Lung (tissue), 12 donors: ENCODE data around the gene DTX4. TPM values are rescaled to one million over a fixed set of nuclear protein-coding genes. Genes with fewer than 3 reads are reported as not detected.

Experiments
- ATAC-seq: fragments of 200-7000 bp; cut with Tn5 transposase; one replicate; pipeline ENCODE4 v1.9.1; 2020; ENCODE audit warnings: moderate number of reproducible peaks; ENCODE audit not compliant: insufficient read depth, low FRiP score
- DNase-seq, 3 donors: peaks; one replicate each; pipeline ENCODE4 v3.0.0-alpha.2; 2013 to 2017
- H3K27ac ChIP-seq, 2 donors: one replicate each; pipeline ENCODE4 v1.5.1; 2013; ENCODE audit warnings: mild to moderate bottlenecking in 2 of 2, moderate library complexity in 2 of 2, control low read depth in 1 of 2, inconsistent platforms in 1 of 2, low read depth in 1 of 2, low read length in 1 of 2
- H3K27me3 ChIP-seq, 3 donors: one replicate each; pipeline ENCODE4 v1.5.1; 2013; ENCODE audit warnings: low read length in 2 of 3; ENCODE audit not compliant: control insufficient read depth in 3 of 3, insufficient read depth in 3 of 3
- H3K36me3 ChIP-seq, 4 donors: one replicate each; pipeline ENCODE4 v1.5.1; 2013; ENCODE audit warnings: low read length in 4 of 4, mild to moderate bottlenecking in 1 of 4, moderate library complexity in 1 of 4; ENCODE audit not compliant: control insufficient read depth in 4 of 4, insufficient read depth in 4 of 4
- H3K4me1 ChIP-seq, 5 donors: one replicate each; pipeline ENCODE4 v1.5.1; 2013; ENCODE audit warnings: low read length in 5 of 5, mild to moderate bottlenecking in 2 of 5, moderate library complexity in 1 of 5; ENCODE audit not compliant: control insufficient read depth in 5 of 5, insufficient read depth in 5 of 5
- H3K4me3 ChIP-seq: one replicate; pipeline ENCODE4 v1.5.1; 2013; ENCODE audit warnings: mild to moderate bottlenecking, control low read depth, moderate library complexity
- H3K9ac ChIP-seq, 2 donors: one replicate each; pipeline ENCODE4 v1.5.1; 2013; ENCODE audit warnings: low read length in 2 of 2, control low read depth in 1 of 2; ENCODE audit not compliant: insufficient read depth in 1 of 2
- H3K9me3 ChIP-seq, 4 donors: one replicate each; pipeline ENCODE4 v1.5.1; 2013; ENCODE audit warnings: low read length in 3 of 4, mild to moderate bottlenecking in 1 of 4, moderate library complexity in 1 of 4; ENCODE audit not compliant: control insufficient read depth in 4 of 4, insufficient read depth in 3 of 4
- WGBS, 2 donors: extraction: QIAGEN DNeasy Blood & Tissue Kit; methylation state at CpG; one replicate each; pipeline ENCODE4 v1.1.7; 2013; 5-methylcytosine and 5-hydroxymethylcytosine counted together
- polyA plus RNA-seq, 2 donors: library from polyadenylated mRNA; stranded (reverse); fragments of 200-250 nt; gene quantifications; one replicate each; pipeline ENCODE4 v1.2.1, GENCODE V29; 2013
- total RNA-seq, 2 donors: library from RNA; depleted of rRNA in 1 of 2; stranded (reverse); fragments of >200 nt in 1 of 2; gene quantifications; one replicate each; pipeline ENCODE4 v1.2.1, GENCODE V29; 2014 to 2021
- TF ChIP-seq, protein P1 (sequence below): IDR thresholded peaks from 2 replicates; pipeline ENCODE4 v1.5.1; 2012; ENCODE audit warnings: mild to moderate bottlenecking; ENCODE audit errors: control extremely low read depth, extremely low read depth
- donor health status: control.
- donor health status: control.
- donor health status: Bipolar disorder and iron deficiency.
- donor health status: healthy.
- donor health status: DM: yes; HTN: yes; CAD: no.

The DTX4 gene
- total and polyA plus RNA-seq, 4 donors: 14.7 to 51.6 (median 34.8) TPM

DNA sequence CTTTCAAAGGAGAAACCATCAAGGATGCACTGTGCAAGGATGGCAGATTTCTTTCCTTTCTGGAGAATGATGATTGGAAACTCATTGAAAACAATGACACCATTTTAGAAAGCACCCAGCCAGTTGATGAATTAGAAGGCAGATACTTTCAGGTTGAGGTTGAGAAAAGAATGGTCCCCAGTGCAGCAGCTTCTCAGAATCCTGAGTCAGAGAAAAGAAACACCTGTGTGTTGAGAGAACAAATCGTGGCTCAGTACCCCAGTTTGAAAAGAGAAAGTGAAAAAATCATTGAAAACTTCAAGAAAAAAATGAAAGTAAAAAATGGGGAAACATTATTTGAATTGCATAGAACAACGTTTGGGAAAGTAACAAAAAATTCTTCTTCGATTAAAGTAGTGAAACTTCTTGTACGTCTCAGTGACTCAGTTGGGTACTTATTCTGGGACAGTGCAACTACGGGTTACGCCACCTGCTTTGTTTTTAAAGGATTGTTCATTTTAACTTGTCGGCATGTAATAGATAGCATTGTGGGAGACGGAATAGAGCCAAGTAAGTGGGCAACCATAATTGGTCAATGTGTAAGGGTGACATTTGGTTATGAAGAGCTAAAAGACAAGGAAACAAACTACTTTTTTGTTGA lies 19.5 kb upstream of the DTX4 start:
- peaks cover 0 to 23% (median 11%) of the 10 kb centered on the region in 4 donors for H3K36me3 ChIP-seq
- no peak overlapping the region for H3K27ac ChIP-seq
- H3K27me3 ChIP-seq: no peaks in the 10 kb centered on the region
- DNase-seq: no peak
- peaks cover 0 to 4% (median 0%) of the 10 kb centered on the region in 5 donors for H3K4me1 ChIP-seq
- H3K9me3 ChIP-seq: no peaks in the 10 kb centered on the region
- WGBS, 2 donors: 81 to 88% methylated on average over 8 of the region's 8 CpGs
- no peak overlapping the region for H3K4me3 ChIP-seq
- TF ChIP-seq, protein P1, sequence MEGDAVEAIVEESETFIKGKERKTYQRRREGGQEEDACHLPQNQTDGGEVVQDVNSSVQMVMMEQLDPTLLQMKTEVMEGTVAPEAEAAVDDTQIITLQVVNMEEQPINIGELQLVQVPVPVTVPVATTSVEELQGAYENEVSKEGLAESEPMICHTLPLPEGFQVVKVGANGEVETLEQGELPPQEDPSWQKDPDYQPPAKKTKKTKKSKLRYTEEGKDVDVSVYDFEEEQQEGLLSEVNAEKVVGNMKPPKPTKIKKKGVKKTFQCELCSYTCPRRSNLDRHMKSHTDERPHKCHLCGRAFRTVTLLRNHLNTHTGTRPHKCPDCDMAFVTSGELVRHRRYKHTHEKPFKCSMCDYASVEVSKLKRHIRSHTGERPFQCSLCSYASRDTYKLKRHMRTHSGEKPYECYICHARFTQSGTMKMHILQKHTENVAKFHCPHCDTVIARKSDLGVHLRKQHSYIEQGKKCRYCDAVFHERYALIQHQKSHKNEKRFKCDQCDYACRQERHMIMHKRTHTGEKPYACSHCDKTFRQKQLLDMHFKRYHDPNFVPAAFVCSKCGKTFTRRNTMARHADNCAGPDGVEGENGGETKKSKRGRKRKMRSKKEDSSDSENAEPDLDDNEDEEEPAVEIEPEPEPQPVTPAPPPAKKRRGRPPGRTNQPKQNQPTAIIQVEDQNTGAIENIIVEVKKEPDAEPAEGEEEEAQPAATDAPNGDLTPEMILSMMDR: no peak
- H3K9ac ChIP-seq: no peak overlapping the region
- ATAC-seq: no peak

DNA sequence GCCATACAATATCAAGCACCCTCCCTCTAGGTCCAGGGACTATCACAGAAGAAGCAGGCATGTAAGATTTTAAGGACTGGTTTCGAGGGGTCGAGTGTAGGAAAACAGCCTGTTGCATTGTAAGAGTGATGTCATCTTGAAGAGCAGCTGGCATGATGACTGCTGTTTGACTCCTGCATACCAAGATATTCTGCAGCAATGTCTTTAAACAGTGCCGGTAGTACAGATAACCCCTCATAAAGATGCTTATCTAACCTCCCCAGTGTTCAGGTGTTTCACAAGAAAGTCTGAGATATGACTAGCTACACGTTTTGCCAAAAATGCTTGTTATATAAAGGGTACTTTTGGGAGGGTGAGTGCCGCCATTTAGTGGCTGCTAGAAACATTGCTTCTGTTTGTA lies 17.3 kb upstream of the DTX4 start:
- TF ChIP-seq, protein P1: no peak
- no peak overlapping the region for H3K27ac ChIP-seq
- DNase-seq (no peak), ATAC-seq (no peak)
- H3K9ac ChIP-seq: no peak overlapping the region
- H3K36me3 ChIP-seq: peaks cover 0 to 17% (median 10%) of the 10 kb centered on the region in 4 donors
- no peak overlapping the region for H3K4me3 ChIP-seq
- no peaks in the 10 kb centered on the region for H3K9me3 ChIP-seq
- WGBS, 2 donors: 73 to 86% methylated on average over 5 of the region's 5 CpGs
- H3K4me1 ChIP-seq: peaks cover 0 to 4% (median 0%) of the 10 kb centered on the region in 5 donors
- H3K27me3 ChIP-seq: no peaks in the 10 kb centered on the region

DNA sequence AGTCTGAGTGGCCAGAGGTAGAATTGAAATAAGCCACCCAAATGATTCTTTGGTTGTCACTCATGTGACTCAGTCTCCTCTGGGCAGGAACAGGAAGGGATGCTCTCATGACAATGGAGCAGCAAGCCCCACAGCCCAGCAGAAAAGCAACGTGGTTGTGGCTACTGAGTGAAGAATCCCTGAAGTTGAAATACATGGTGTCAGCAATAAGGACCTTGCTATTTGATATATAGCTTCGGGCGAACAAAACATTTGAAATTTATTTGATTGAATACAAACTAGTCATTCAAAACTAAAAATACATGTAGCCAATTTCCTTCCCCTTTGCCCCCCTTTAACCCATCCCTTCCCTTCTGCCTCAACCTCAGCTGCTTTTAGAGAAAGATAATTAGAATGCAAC lies 14.5 kb upstream of the DTX4 start:
- Histone ChIP-seq H3K9ac (no peak overlapping the region), H3K4me1 (peaks cover 0 to 4% (median 0%) of the 10 kb centered on the region in 5 donors), H3K4me3 (no peak overlapping the region), H3K27me3 (peaks cover 0 to 2% (median 0%) of the 10 kb centered on the region in 3 donors), H3K27ac (no peak overlapping the region), H3K9me3 (no peaks in the 10 kb centered on the region), H3K36me3 (peaks cover 0 to 9% (median 3%) of the 10 kb centered on the region in 4 donors)
- TF ChIP-seq, protein P1: no peak
- DNase-seq (no peak), ATAC-seq (no peak)
- 39 to 56% methylated on average over 3 of the region's 3 CpGs for WGBS, 2 donors
